Measurements from ENCODE around the gene CCNI. TPM values are rescaled to one million over a fixed set of nuclear protein-coding genes. Genes with fewer than 3 reads are reported as not detected.
A peak's percentile ranks its signal among the peaks of the same experiment; 100 is the strongest.

CCNI gene
- total and polyA plus RNA-seq, 2 of the 13 experiments (the other 11 are each of a cell fraction or from before 2014, with no cell fraction given) = 43.5 to 122 TPM

GRCh38 chr4:77047037-77047436, 28.8 kb downstream of the CCNI start:
- Histone ChIP-seq H3K4me3 (replicated peaks in 1 of 3; ENCODE audit: insufficient read depth in 1 of 3, low read depth in 2 of 3, low read length in 3 of 3) (no peak overlapping the region), H3K36me3 (replicated peaks in 1 of 2; ENCODE audit: control insufficient read depth in 1 of 2, insufficient read depth in 2 of 2, low read length in 2 of 2) (peaks cover 3 to 39% of the 10 kb centered on the region in 2 experiments), H3K27ac (ENCODE audit: extremely low read length, insufficient read depth, low read length) (no peak overlapping the region), H3K4me2 (ENCODE audit: low read depth, low read length) (no peak overlapping the region), H2AFZ (ENCODE audit: low read length) (no peak overlapping the region), H4K20me1 (ENCODE audit: insufficient read depth, low read length) (no peaks in the 10 kb centered on the region), H3K9me3 (ENCODE audit: low read length) (no peaks in the 10 kb centered on the region), H3K27me3 (ENCODE audit: control insufficient read depth in 1 of 2, insufficient read depth in 2 of 2, low read length in 2 of 2) (no peaks in the 10 kb centered on the region), H3K4me1 (ENCODE audit: insufficient read depth, low read length) (peaks cover 13% of the 10 kb centered on the region), H3K9ac (ENCODE audit: insufficient read depth, low read depth, low read length) (no peak overlapping the region), H3K79me2 (ENCODE audit: insufficient read depth, low read length) (no peaks in the 10 kb centered on the region)
- DNase-seq (ENCODE audit: low spot score) (peak; percentile 10), FAIRE-seq (no peak), ATAC-seq (peak; percentile 54)
- CTCF ChIA-PET (ENCODE audit: low intra/inter-chr PET ratio, low total read pairs) = interaction anchor here (1.6 kb wide), 1 partner anchor 157 kb away, joined by 5 read pairs; no protein-coding TSS in a partner anchor
- intact Hi-C loops (cut with micrococcal nuclease; ENCODE audit: unreplicated experiment) = loop anchor here (10.0 kb wide), 1 partner anchor 532 kb away; no protein-coding TSS in a partner anchor
- TF ChIP-seq NR3C1 (CRISPR knock-in tag; IDR thresholded peaks at IDR 0.05) (no peak), ZNF737 (CRISPR knock-in tag; IDR thresholded peaks at IDR 0.05; ENCODE audit: borderline replicate concordance) (no peak), HHEX (CRISPR knock-in tag; IDR thresholded peaks at IDR 0.05) (no peak), ZNF318 (CRISPR knock-in tag; IDR thresholded peaks at IDR 0.05) (no peak)
- no TSS peak for BruUV-seq (replicated peaks)
- in situ Hi-C loops (cut with HindIII; ENCODE audit: extremely low pct_ligation_motif_present, low pct_unique_long_range_greater_than_20kb) = no loop called here
- POLR2A ChIA-PET = no interaction called here
